ENCODE results near the gene SOAT2.

SOAT2 gene

GRCh38 chr12:53062011-53062961, 41.0 kb upstream of the SOAT2 start:
- H3K4me3 ChIP-seq (ENCODE audit: low read depth, low read length), result no peak overlapping the region
- DNase-seq (ENCODE audit: low read depth), result no peak
- TF ChIP-seq CTCF (IDR thresholded peaks at IDR 0.05; ENCODE audit: low read depth, low read length, missing control alignments), result no peak

- H3K4me3 ChIP-seq (ENCODE audit: low read depth, low read length), result no peak overlapping the region
- DNase-seq (ENCODE audit: low read depth), result no peak
- TF ChIP-seq CTCF (IDR thresholded peaks at IDR 0.05; ENCODE audit: low read depth, low read length, missing control alignments), result no peak
These were observed 40.1 kb upstream of the SOAT2 start for GRCh38 chr12:53062977-53063707.

- TF ChIP-seq CTCF (IDR thresholded peaks at IDR 0.05; ENCODE audit: low read depth, low read length, missing control alignments), result no peak
- no peak overlapping the region for H3K4me3 ChIP-seq (ENCODE audit: low read depth, low read length)
- DNase-seq (ENCODE audit: low read depth), result no peak
These were observed 39.3 kb upstream of the SOAT2 start for GRCh38 chr12:53063708-53064612.

GRCh38 chr12:53064613-53065436, 38.5 kb upstream of the SOAT2 start:
- no peak for DNase-seq (ENCODE audit: low read depth)
- H3K4me3 ChIP-seq (ENCODE audit: low read depth, low read length), result no peak overlapping the region
- TF ChIP-seq CTCF (IDR thresholded peaks at IDR 0.05; ENCODE audit: low read depth, low read length, missing control alignments), result no peak

- no peak overlapping the region for H3K4me3 ChIP-seq (ENCODE audit: low read depth, low read length)
- TF ChIP-seq CTCF (IDR thresholded peaks at IDR 0.05; ENCODE audit: low read depth, low read length, missing control alignments), result no peak
- DNase-seq (ENCODE audit: low read depth), result no peak
These were observed 37.8 kb upstream of the SOAT2 start for GRCh38 chr12:53065470-53065869.

All from GM12864 (cell line).